GM23338 (cell line): ENCODE results near the gene LAGE3. TPM values are rescaled to one million over a fixed set of nuclear protein-coding genes. Genes with fewer than 3 reads are reported as not detected.

Experiments used
- ATAC-seq: fragments of 200-7000 bp; cut with Tn5 transposase; 3 replicates; pipeline ENCODE4 v1.9.1; 2020
- DNase-seq: peaks from one replicate; pipeline ENCODE4 v3.0.0-alpha.2; 2015; ENCODE audit warnings: low spot score
- H2AFZ ChIP-seq: fragments of 200-600 bp; sonication (generic); 2 replicates; pipeline ENCODE4 v1.8.0; 2016; ENCODE audit warnings: antibody characterized with exemption, mild to moderate bottlenecking, moderate library complexity
- H3F3A ChIP-seq: fragments of 200-600 bp; sonication (generic); replicated peaks from 2 replicates; pipeline ENCODE4 v1.8.0; 2017; ENCODE audit warnings: antibody characterized with exemption, mixed run types, low read depth
- H3K27ac ChIP-seq: fragments of 200-600 bp; sonication (generic); 2 replicates; pipeline ENCODE4 v1.6.1; 2016; ENCODE audit warnings: low read depth
- H3K27me3 ChIP-seq: fragments of 200-600 bp; sonication (generic); 2 replicates; pipeline ENCODE4 v1.8.0; 2016; ENCODE audit warnings: mild to moderate bottlenecking, mixed run types, moderate library complexity; ENCODE audit not compliant: insufficient read depth
- H3K36me3 ChIP-seq: fragments of 200-600 bp; sonication (generic); 2 replicates; pipeline ENCODE4 v1.8.0; 2016; ENCODE audit warnings: mild to moderate bottlenecking; ENCODE audit not compliant: insufficient read depth
- H3K4me1 ChIP-seq: fragments of 200-600 bp; sonication (generic); 2 replicates; pipeline ENCODE4 v1.8.0; 2016; ENCODE audit warnings: mild to moderate bottlenecking, moderate library complexity; ENCODE audit not compliant: insufficient read depth
- H3K4me2 ChIP-seq: fragments of 200-600 bp; sonication (generic); 2 replicates; pipeline ENCODE4 v1.7.1; 2017; ENCODE audit warnings: mixed run types
- H3K4me3 ChIP-seq: fragments of 200-600 bp; sonication (generic); 2 replicates; pipeline ENCODE4 v1.6.1; 2016; ENCODE audit warnings: mixed run types
- H3K79me2 ChIP-seq: fragments of 200-600 bp; sonication (generic); replicated peaks from 2 replicates; pipeline ENCODE4 v1.8.0; 2017; ENCODE audit warnings: mild to moderate bottlenecking; ENCODE audit not compliant: insufficient read depth
- H3K9me2 ChIP-seq: fragments of 200-600 bp; sonication (generic); 2 replicates; pipeline ENCODE4 v1.8.0; 2017; ENCODE audit not compliant: insufficient read depth
- H4K20me1 ChIP-seq: fragments of 200-600 bp; sonication (generic); replicated peaks from 2 replicates; pipeline ENCODE4 v1.8.0; 2017; ENCODE audit warnings: mild to moderate bottlenecking; ENCODE audit not compliant: insufficient read depth
- H3K27ac Mint-ChIP-seq: 2 replicates; pipeline ENCODE4 v1.8.0; 2020; ENCODE audit warnings: inconsistent platforms, mild to moderate bottlenecking, moderate library complexity, mixed read lengths
- H3K27me3 Mint-ChIP-seq: 3 replicates; pipeline ENCODE4 v1.8.0; 2022; ENCODE audit warnings: low read depth, mild to moderate bottlenecking, moderate library complexity, mixed read lengths, inconsistent platforms; ENCODE audit not compliant: insufficient read depth, poor library complexity
- H3K36me3 Mint-ChIP-seq: 3 replicates; pipeline ENCODE4 v1.8.0; 2021; ENCODE audit warnings: low read depth, mild to moderate bottlenecking, inconsistent platforms, moderate library complexity, mixed read lengths
- H3K4me1 Mint-ChIP-seq: 3 replicates; pipeline ENCODE4 v1.8.0; 2020; ENCODE audit warnings: mild to moderate bottlenecking, inconsistent platforms, mixed read lengths
- H3K4me3 Mint-ChIP-seq: 3 replicates; pipeline ENCODE4 v1.8.0; 2021; ENCODE audit warnings: moderate library complexity, mild to moderate bottlenecking, inconsistent platforms, mixed read lengths
- H3K9me3 Mint-ChIP-seq: 3 replicates; pipeline ENCODE4 v1.8.0; 2020; ENCODE audit warnings: moderate library complexity, mild to moderate bottlenecking, inconsistent platforms, mixed read lengths
- EZH2phosphoT487 ChIP-seq: fragments of 200-600 bp; sonication (generic); IDR thresholded peaks from one replicate; pipeline ENCODE4 v1.8.1; 2018; ENCODE audit warnings: antibody characterized with exemption; ENCODE audit not compliant: unreplicated experiment
- JUNB ChIP-seq: IDR thresholded peaks from one replicate; pipeline ENCODE4 v1.6.1; 2016; ENCODE audit warnings: antibody characterized with exemption; ENCODE audit not compliant: unreplicated experiment
- NANOG ChIP-seq: IDR thresholded peaks from 2 replicates; pipeline ENCODE4 v1.6.1; 2016; ENCODE audit warnings: antibody characterized with exemption, borderline replicate concordance
- POLR2AphosphoS5 ChIP-seq: IDR thresholded peaks from 2 replicates; pipeline ENCODE4 v1.6.1; 2016; ENCODE audit warnings: antibody characterized with exemption, low read depth
- REST ChIP-seq: IDR thresholded peaks from one replicate; pipeline ENCODE4 v1.6.1; 2018; ENCODE audit warnings: antibody characterized with exemption; ENCODE audit not compliant: unreplicated experiment
- ZNF114 ChIP-seq: fragments of 250-450 bp; sonication (Bioruptor Pico); IDR thresholded peaks from 2 replicates; pipeline ENCODE4 v1.5.0; 2020; ENCODE audit warnings: mild to moderate bottlenecking, moderate library complexity
- ZNF462 ChIP-seq: fragments of 250-450 bp; sonication (Bioruptor Pico); IDR thresholded peaks from 2 replicates; pipeline ENCODE4 v1.5.0; 2020; ENCODE audit warnings: mild to moderate bottlenecking, moderate library complexity
- polyA plus RNA-seq: library from polyadenylated mRNA; unstranded; fragments of >200 nt; fragmentation: Nextera tagmentation; extraction: Ambion mirVana; gene quantifications from 2 replicates; pipeline ENCODE4 v1.2.1, GENCODE V29; 2016
- total RNA-seq: library from RNA; depleted of rRNA; stranded (reverse); fragments of >200 nt; shearing (Covaris generic); gene quantifications from 2 replicates; pipeline ENCODE4 v1.2.3, GENCODE V29; 2014
- TF ChIP-seq, protein P1 (sequence below): IDR thresholded peaks from 2 replicates; pipeline ENCODE4 v1.6.1; 2016; ENCODE audit warnings: antibody characterized with exemption

Gene LAGE3
- total and polyA plus RNA-seq, 2 experiments from 2014 or later: 71.0 to 84.5 TPM

DNA sequence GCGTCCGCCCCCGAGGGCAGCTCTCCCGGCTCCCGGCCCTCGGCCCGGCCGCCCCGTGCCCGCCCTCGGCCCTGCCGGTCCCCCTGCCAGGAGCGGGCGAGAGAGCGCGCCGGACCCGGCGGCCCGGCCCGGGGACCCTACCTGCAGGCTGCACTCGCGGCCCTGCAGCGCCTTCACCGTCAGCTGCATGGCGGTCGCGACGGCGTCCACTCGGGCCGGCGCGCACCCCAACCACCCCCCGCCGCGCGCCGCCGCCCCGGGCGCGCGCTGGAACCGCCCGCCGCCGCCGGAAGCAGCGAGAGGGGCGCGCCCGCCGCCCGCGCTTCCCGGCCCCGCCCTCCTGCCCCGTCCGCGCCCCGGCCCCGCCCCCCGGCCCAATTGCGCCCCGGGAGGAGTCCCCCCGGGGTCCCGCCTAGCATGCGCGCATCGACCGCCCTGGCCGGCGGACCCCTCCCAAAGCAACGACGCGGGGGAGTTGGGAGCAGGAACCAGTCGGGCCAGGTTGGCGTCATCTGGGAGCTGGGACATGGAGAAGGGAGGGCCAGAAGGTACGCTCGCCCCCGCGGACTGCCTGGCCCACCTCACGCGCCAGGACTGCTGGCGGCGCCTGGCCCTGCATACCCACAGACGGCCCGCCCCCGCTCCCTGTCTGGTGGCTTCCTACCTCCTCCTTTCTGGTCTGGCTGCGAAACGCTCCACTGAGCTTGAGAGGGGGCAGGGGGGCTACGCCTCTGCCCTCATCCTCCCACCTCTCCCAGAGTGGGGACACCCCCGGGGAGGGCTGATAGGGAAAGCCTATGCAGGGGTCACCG is 7.5 kb upstream of the LAGE3 start, which contains the start of gene UBL4A:
Gene UBL4A, minus strand, starts transcription at position 220 of the 812 bp plus-strand sequence. Its CDS starts 31 bp downstream, at position 189.
- Mint-ChIP-seq H3K27me3 (peaks cover 17% of the 10 kb centered on the region), H3K4me1 (peaks cover 10% of the 10 kb centered on the region; the same call in 2 of the 3 replicates), H3K9me3 (no peaks in the 10 kb centered on the region), H3K36me3 (peaks cover 5% of the 10 kb centered on the region; the same call in 2 of the 3 replicates), H3K4me3 (peak within 1 kb of the TSS; percentile 71), H3K27ac (no peak within 1 kb of the TSS)
- no peaks in the 10 kb centered on the region for H3F3A ChIP-seq
- H3K36me3 ChIP-seq: no peaks in the 10 kb centered on the region
- no peaks in the 10 kb centered on the region for H3K27me3 ChIP-seq
- no peak within 1 kb of the TSS for H2AFZ ChIP-seq
- H3K4me2 ChIP-seq: peak within 1 kb of the TSS; percentile 80
- no peak for TF ChIP-seq REST
- peak; percentile 45; the same call in 1 of the 2 replicates for TF ChIP-seq POLR2AphosphoS5
- TF ChIP-seq JUNB: no peak
- TF ChIP-seq EZH2phosphoT487: no peak
- no peak for TF ChIP-seq NANOG
- TF ChIP-seq ZNF462 (CRISPR knock-in tag): no peak
- TF ChIP-seq, protein P1, sequence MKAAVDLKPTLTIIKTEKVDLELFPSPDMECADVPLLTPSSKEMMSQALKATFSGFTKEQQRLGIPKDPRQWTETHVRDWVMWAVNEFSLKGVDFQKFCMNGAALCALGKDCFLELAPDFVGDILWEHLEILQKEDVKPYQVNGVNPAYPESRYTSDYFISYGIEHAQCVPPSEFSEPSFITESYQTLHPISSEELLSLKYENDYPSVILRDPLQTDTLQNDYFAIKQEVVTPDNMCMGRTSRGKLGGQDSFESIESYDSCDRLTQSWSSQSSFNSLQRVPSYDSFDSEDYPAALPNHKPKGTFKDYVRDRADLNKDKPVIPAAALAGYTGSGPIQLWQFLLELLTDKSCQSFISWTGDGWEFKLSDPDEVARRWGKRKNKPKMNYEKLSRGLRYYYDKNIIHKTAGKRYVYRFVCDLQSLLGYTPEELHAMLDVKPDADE: no peak
- no peak for TF ChIP-seq ZNF114 (CRISPR knock-in tag)
- H3K79me2 ChIP-seq: no peaks in the 10 kb centered on the region
- no peaks in the 10 kb centered on the region for H3K9me2 ChIP-seq
- H3K4me3 ChIP-seq: peak within 1 kb of the TSS; percentile 56
- no peaks in the 10 kb centered on the region; the same call in 1 of the 2 replicates for H4K20me1 ChIP-seq
- no peaks in the 10 kb centered on the region for H3K4me1 ChIP-seq
- ATAC-seq (peak; percentile 3), DNase-seq (peak; percentile 50)
- no peak within 1 kb of the TSS for H3K27ac ChIP-seq
